Measurements from ENCODE around the gene NDUFB3. TPM values are rescaled to one million over a fixed set of nuclear protein-coding genes. Genes with fewer than 3 reads are reported as not detected.

The NDUFB3 gene
- total and polyA plus RNA-seq, 10 of the 15 experiments (the other 5 are each of a cell fraction or from before 2014, with no cell fraction given): 115 to 1,059 (median 187) TPM

DNA sequence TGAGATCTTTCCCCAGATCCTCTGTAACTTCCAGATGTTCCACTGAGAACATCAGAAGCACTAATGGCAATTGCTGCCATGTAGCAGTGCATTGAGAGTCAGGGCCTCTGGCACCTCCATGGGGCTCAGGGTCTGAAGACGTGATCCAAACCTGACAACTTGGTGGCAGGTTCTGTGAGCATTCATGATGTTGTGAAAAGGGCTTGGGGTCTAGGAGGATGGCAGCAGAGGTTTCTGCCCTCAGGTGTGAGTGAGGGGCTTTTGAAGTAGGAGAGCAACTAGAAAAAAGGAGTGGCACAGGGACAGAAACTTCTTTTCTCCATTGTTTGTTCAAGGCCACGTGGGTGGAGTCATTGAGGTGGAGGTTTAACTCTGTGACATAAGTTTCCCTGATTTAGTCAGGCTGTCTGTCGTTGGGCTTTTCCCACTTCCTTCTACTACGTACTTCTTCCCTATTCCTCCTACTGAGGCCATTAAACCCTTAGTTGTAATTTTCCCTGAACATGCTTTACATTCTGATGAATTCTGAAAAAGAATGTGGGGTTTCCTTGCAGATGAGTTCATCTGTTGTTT, 57.2 kb downstream of the NDUFB3 start (continued):
- TF ChIP-seq, protein P1, sequence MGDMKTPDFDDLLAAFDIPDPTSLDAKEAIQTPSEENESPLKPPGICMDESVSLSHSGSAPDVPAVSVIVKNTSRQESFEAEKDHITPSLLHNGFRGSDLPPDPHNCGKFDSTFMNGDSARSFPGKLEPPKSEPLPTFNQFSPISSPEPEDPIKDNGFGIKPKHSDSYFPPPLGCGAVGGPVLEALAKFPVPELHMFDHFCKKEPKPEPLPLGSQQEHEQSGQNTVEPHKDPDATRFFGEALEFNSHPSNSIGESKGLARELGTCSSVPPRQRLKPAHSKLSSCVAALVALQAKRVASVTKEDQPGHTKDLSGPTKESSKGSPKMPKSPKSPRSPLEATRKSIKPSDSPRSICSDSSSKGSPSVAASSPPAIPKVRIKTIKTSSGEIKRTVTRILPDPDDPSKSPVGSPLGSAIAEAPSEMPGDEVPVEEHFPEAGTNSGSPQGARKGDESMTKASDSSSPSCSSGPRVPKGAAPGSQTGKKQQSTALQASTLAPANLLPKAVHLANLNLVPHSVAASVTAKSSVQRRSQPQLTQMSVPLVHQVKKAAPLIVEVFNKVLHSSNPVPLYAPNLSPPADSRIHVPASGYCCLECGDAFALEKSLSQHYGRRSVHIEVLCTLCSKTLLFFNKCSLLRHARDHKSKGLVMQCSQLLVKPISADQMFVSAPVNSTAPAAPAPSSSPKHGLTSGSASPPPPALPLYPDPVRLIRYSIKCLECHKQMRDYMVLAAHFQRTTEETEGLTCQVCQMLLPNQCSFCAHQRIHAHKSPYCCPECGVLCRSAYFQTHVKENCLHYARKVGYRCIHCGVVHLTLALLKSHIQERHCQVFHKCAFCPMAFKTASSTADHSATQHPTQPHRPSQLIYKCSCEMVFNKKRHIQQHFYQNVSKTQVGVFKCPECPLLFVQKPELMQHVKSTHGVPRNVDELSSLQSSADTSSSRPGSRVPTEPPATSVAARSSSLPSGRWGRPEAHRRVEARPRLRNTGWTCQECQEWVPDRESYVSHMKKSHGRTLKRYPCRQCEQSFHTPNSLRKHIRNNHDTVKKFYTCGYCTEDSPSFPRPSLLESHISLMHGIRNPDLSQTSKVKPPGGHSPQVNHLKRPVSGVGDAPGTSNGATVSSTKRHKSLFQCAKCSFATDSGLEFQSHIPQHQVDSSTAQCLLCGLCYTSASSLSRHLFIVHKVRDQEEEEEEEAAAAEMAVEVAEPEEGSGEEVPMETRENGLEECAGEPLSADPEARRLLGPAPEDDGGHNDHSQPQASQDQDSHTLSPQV (IDR thresholded peaks at IDR 0.05): no peak
- TF ChIP-seq, protein P2, sequence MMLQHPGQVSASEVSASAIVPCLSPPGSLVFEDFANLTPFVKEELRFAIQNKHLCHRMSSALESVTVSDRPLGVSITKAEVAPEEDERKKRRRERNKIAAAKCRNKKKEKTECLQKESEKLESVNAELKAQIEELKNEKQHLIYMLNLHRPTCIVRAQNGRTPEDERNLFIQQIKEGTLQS (IDR thresholded peaks at IDR 0.05; ENCODE audit: borderline replicate concordance, extremely low read depth, low read depth, low read length): no peak
- TF ChIP-seq TCF7 (IDR thresholded peaks at IDR 0.05; ENCODE audit: borderline replicate concordance) (no peak), BACH1 (IDR thresholded peaks at IDR 0.05; ENCODE audit: borderline replicate concordance) (no peak), ATF7 (IDR thresholded peaks at IDR 0.05; ENCODE audit: low read depth) (peak; percentile 94), RB1 (IDR thresholded peaks at IDR 0.05; ENCODE audit: borderline replicate concordance) (no peak), TBL1XR1 (IDR thresholded peaks at IDR 0.05; ENCODE audit: low read depth, low read length) (peak; percentile 67), MYB (IDR thresholded peaks at IDR 0.05; ENCODE audit: borderline replicate concordance, low read depth, low read length) (no peak), TCF3 (IDR thresholded peaks at IDR 0.05; ENCODE audit: borderline replicate concordance, insufficient read depth, low read depth, low read length) (no peak), JUND (IDR thresholded peaks at IDR 0.05; ENCODE audit: low read depth, low read length) (peak; percentile 41; the same call in 1 of the 2 replicates), RELA (IDR thresholded peaks at IDR 0.05; ENCODE audit: borderline replicate concordance, partially characterized antibody) (no peak), MEF2A (IDR thresholded peaks at IDR 0.05; ENCODE audit: insufficient read depth, low read depth, low read length) (0 out of 2 replicates have a peak, but pooled peaks have one; percentile 28)
- TF ChIP-seq, protein P3, sequence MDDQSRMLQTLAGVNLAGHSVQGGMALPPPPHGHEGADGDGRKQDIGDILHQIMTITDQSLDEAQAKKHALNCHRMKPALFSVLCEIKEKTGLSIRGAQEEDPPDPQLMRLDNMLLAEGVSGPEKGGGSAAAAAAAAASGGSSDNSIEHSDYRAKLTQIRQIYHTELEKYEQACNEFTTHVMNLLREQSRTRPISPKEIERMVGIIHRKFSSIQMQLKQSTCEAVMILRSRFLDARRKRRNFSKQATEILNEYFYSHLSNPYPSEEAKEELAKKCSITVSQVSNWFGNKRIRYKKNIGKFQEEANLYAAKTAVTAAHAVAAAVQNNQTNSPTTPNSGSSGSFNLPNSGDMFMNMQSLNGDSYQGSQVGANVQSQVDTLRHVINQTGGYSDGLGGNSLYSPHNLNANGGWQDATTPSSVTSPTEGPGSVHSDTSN (IDR thresholded peaks at IDR 0.05; ENCODE audit: insufficient replicate concordance, low read depth, low read length): no peak
- TF ChIP-seq, protein P4, sequence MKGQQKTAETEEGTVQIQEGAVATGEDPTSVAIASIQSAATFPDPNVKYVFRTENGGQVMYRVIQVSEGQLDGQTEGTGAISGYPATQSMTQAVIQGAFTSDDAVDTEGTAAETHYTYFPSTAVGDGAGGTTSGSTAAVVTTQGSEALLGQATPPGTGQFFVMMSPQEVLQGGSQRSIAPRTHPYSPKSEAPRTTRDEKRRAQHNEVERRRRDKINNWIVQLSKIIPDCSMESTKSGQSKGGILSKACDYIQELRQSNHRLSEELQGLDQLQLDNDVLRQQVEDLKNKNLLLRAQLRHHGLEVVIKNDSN (IDR thresholded peaks at IDR 0.05; ENCODE audit: borderline replicate concordance, extremely low read length, insufficient read depth, low read depth, low read length): peak; percentile 28
- TF ChIP-seq, protein P5, sequence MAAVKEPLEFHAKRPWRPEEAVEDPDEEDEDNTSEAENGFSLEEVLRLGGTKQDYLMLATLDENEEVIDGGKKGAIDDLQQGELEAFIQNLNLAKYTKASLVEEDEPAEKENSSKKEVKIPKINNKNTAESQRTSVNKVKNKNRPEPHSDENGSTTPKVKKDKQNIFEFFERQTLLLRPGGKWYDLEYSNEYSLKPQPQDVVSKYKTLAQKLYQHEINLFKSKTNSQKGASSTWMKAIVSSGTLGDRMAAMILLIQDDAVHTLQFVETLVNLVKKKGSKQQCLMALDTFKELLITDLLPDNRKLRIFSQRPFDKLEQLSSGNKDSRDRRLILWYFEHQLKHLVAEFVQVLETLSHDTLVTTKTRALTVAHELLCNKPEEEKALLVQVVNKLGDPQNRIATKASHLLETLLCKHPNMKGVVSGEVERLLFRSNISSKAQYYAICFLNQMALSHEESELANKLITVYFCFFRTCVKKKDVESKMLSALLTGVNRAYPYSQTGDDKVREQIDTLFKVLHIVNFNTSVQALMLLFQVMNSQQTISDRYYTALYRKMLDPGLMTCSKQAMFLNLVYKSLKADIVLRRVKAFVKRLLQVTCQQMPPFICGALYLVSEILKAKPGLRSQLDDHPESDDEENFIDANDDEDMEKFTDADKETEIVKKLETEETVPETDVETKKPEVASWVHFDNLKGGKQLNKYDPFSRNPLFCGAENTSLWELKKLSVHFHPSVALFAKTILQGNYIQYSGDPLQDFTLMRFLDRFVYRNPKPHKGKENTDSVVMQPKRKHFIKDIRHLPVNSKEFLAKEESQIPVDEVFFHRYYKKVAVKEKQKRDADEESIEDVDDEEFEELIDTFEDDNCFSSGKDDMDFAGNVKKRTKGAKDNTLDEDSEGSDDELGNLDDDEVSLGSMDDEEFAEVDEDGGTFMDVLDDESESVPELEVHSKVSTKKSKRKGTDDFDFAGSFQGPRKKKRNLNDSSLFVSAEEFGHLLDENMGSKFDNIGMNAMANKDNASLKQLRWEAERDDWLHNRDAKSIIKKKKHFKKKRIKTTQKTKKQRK (IDR thresholded peaks at IDR 0.05; ENCODE audit: low read depth, low read length): no peak
- TF ChIP-seq, protein P6, sequence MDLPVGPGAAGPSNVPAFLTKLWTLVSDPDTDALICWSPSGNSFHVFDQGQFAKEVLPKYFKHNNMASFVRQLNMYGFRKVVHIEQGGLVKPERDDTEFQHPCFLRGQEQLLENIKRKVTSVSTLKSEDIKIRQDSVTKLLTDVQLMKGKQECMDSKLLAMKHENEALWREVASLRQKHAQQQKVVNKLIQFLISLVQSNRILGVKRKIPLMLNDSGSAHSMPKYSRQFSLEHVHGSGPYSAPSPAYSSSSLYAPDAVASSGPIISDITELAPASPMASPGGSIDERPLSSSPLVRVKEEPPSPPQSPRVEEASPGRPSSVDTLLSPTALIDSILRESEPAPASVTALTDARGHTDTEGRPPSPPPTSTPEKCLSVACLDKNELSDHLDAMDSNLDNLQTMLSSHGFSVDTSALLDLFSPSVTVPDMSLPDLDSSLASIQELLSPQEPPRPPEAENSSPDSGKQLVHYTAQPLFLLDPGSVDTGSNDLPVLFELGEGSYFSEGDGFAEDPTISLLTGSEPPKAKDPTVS (IDR thresholded peaks at IDR 0.05; ENCODE audit: low read depth, low read length): no peak
- TF ChIP-seq, protein P7, sequence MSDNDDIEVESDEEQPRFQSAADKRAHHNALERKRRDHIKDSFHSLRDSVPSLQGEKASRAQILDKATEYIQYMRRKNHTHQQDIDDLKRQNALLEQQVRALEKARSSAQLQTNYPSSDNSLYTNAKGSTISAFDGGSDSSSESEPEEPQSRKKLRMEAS (IDR thresholded peaks at IDR 0.05; ENCODE audit: low read depth, low read length): peak; percentile 85
